ENCODE measurements around the gene ZNF385C. TPM values are rescaled to one million over a fixed set of nuclear protein-coding genes. Genes with fewer than 3 reads are reported as not detected.

The ZNF385C gene
- total RNA-seq, 1 experiment from 2014 or later, result 3.7 TPM

GRCh38 chr17:42092939-42093338, 5.3 kb downstream of the ZNF385C start (continued):
- TF ChIP-seq AFF4 (CRISPR knock-in tag; IDR thresholded peaks at IDR 0.05; ENCODE audit: borderline replicate concordance) (no peak), PRDM15 (CRISPR knock-in tag; IDR thresholded peaks at IDR 0.05) (no peak), NR3C1 (CRISPR knock-in tag; conservative IDR thresholded peaks at IDR 0.05; ENCODE audit: low read depth) (no peak), CTCF (IDR thresholded peaks at IDR 0.05) (no peak), IRF1 (CRISPR knock-in tag; IDR thresholded peaks at IDR 0.05) (no peak), FOXK1 (CRISPR knock-in tag; IDR thresholded peaks at IDR 0.05) (no peak), SMAD3 (CRISPR knock-in tag; IDR thresholded peaks at IDR 0.05; ENCODE audit: borderline replicate concordance) (no peak), ZNF232 (CRISPR knock-in tag; IDR thresholded peaks at IDR 0.05) (no peak), ETV6 (CRISPR knock-in tag; IDR thresholded peaks at IDR 0.05) (no peak), MYBL2 (CRISPR knock-in tag; IDR thresholded peaks at IDR 0.05) (no peak), HMGXB4 (CRISPR knock-in tag; IDR thresholded peaks at IDR 0.05) (no peak), ZNF263 (CRISPR knock-in tag; IDR thresholded peaks at IDR 0.05; ENCODE audit: low read depth) (no peak)

GRCh38 chr17:42090964-42091790, 7.1 kb downstream of the ZNF385C start:
- H3K4me3 Mint-ChIP-seq, result no peak overlapping the region
- H3K27me3 Mint-ChIP-seq (ENCODE audit: low read depth), result peaks cover 5% of the 10 kb centered on the region
- no peak overlapping the region for H3K27ac Mint-ChIP-seq
- ChIA-PET POLR2A (interaction anchor here (0.6 to 0.7 kb wide), 2 partner anchors 215 to 1777 kb away, joined by 3 to 5 read pairs; no protein-coding TSS in a partner anchor), CTCF (interaction anchor here (1.0 to 2.6 kb wide), 8 partner anchors 10 to 131 kb away, joined by 3 to 20 read pairs (median 4); partner anchors contain the start of gene KAT2A)
- H3K36me3 Mint-ChIP-seq, result no peaks in the 10 kb centered on the region
- no peaks in the 10 kb centered on the region for H3K9me3 Mint-ChIP-seq
- ATAC-seq (no peak), DNase-seq (ENCODE audit: low spot score) (no peak)
- H3K4me1 Mint-ChIP-seq, result peaks cover 15% of the 10 kb centered on the region
- no peak for TF ChIP-seq JAZF1 (CRISPR knock-in tag; IDR thresholded peaks at IDR 0.05)
- no peak for TF ChIP-seq MYBL2 (CRISPR knock-in tag; IDR thresholded peaks at IDR 0.05)
- no peak for TF ChIP-seq ZNF232 (CRISPR knock-in tag; IDR thresholded peaks at IDR 0.05)
- TF ChIP-seq TEAD4 (CRISPR knock-in tag; IDR thresholded peaks at IDR 0.05), result no peak
- no peak for TF ChIP-seq NR2C2 (CRISPR knock-in tag; IDR thresholded peaks at IDR 0.05)
- TF ChIP-seq ATF3 (CRISPR knock-in tag; conservative IDR thresholded peaks at IDR 0.05), result no peak
- TF ChIP-seq JUN (CRISPR knock-in tag; IDR thresholded peaks at IDR 0.05), result no peak
- TF ChIP-seq ZNF416 (CRISPR knock-in tag; IDR thresholded peaks at IDR 0.05), result no peak
- no peak for TF ChIP-seq FOXP1 (CRISPR knock-in tag; IDR thresholded peaks at IDR 0.05; ENCODE audit: borderline replicate concordance)
- TF ChIP-seq ZNF121 (CRISPR knock-in tag; IDR thresholded peaks at IDR 0.05), result no peak
- no peak for TF ChIP-seq USF1 (CRISPR knock-in tag; IDR thresholded peaks at IDR 0.05)
